Type B pancreatic cell (in vitro differentiated cells): ENCODE results near the gene NEU2. TPM values are rescaled to one million over a fixed set of nuclear protein-coding genes. Genes with fewer than 3 reads are reported as not detected.

Experiments
- DNase-seq: peaks from one replicate; pipeline ENCODE4 v3.0.0; 2021; ENCODE audit warnings: mixed read lengths; ENCODE audit not compliant: unreplicated experiment; ENCODE audit errors: extremely low spot score
- H3K27ac Mint-ChIP-seq: 2 replicates; pipeline ENCODE4 v1.8.0; 2021; ENCODE audit warnings: mild to moderate bottlenecking, mixed read lengths
- H3K27me3 Mint-ChIP-seq: 2 replicates; pipeline ENCODE4 v1.8.0; 2021; ENCODE audit warnings: mixed read lengths
- H3K36me3 Mint-ChIP-seq: 2 replicates; pipeline ENCODE4 v1.8.0; 2021; ENCODE audit warnings: mixed read lengths
- H3K4me1 Mint-ChIP-seq: one replicate; pipeline ENCODE4 v1.8.0; 2021; ENCODE audit warnings: mixed read lengths; ENCODE audit not compliant: unreplicated experiment
- H3K4me3 Mint-ChIP-seq: 2 replicates; pipeline ENCODE4 v1.8.0; 2021; ENCODE audit warnings: mild to moderate bottlenecking, mixed read lengths
- H3K9me3 Mint-ChIP-seq: 2 replicates; pipeline ENCODE4 v1.8.0; 2021; ENCODE audit warnings: mixed read lengths
- CTCF ChIP-seq: fragments of 200-600 bp; sonication (generic); conservative IDR thresholded peaks from 2 replicates; pipeline ENCODE4 v1.5.0; 2021; ENCODE audit warnings: antibody characterized with exemption, mild to moderate bottlenecking
- total RNA-seq: library from RNA; stranded (reverse); gene quantifications from 2 replicates; pipeline ENCODE4 v1.2.1, GENCODE V29; 2021; ENCODE audit warnings: low replicate concordance

NEU2 gene
- total RNA-seq, 1 donor from 2014 or later = not detected

- no peak for DNase-seq
- peak; percentile 59 for TF ChIP-seq CTCF
- Mint-ChIP-seq H3K4me1 (peaks cover 4% of the 10 kb centered on the region), H3K9me3 (no peaks in the 10 kb centered on the region), H3K27me3 (no peaks in the 10 kb centered on the region), H3K36me3 (no peaks in the 10 kb centered on the region), H3K27ac (no peak overlapping the region), H3K4me3 (no peak overlapping the region)
Measured at GRCh38 chr2:233061591-233062450, 29.3 kb downstream of the NEU2 start.

GRCh38 chr2:233062451-233062850 is 30.0 kb downstream of the NEU2 start:
- Mint-ChIP-seq H3K36me3 (no peaks in the 10 kb centered on the region), H3K27me3 (no peaks in the 10 kb centered on the region), H3K9me3 (no peaks in the 10 kb centered on the region), H3K4me1 (peaks cover 4% of the 10 kb centered on the region), H3K4me3 (no peak overlapping the region), H3K27ac (no peak overlapping the region)
- DNase-seq = no peak
- TF ChIP-seq CTCF = no peak

- no peaks in the 10 kb centered on the region for H3K27me3 Mint-ChIP-seq
- H3K9me3 Mint-ChIP-seq = no peaks in the 10 kb centered on the region
- H3K4me3 Mint-ChIP-seq = no peak overlapping the region
- H3K27ac Mint-ChIP-seq = no peak overlapping the region
- peaks cover 4% of the 10 kb centered on the region for H3K4me1 Mint-ChIP-seq
- no peak for TF ChIP-seq CTCF
- DNase-seq = no peak
- H3K36me3 Mint-ChIP-seq = no peaks in the 10 kb centered on the region
Measured at GRCh38 chr2:233062946-233063268, 30.4 kb downstream of the NEU2 start.

- no peak overlapping the region for H3K4me3 Mint-ChIP-seq
- H3K27ac Mint-ChIP-seq = no peak overlapping the region
- H3K27me3 Mint-ChIP-seq = no peaks in the 10 kb centered on the region
- H3K9me3 Mint-ChIP-seq = no peaks in the 10 kb centered on the region
- peaks cover 4% of the 10 kb centered on the region for H3K4me1 Mint-ChIP-seq
- TF ChIP-seq CTCF = peak; percentile 31
- H3K36me3 Mint-ChIP-seq = no peaks in the 10 kb centered on the region
- DNase-seq = no peak
Measured at GRCh38 chr2:233063269-233063975, 30.9 kb downstream of the NEU2 start.

GRCh38 chr2:233063976-233064411 is 31.5 kb downstream of the NEU2 start:
- Mint-ChIP-seq H3K4me1 (peaks cover 4% of the 10 kb centered on the region), H3K4me3 (no peak overlapping the region), H3K27me3 (no peaks in the 10 kb centered on the region), H3K9me3 (no peaks in the 10 kb centered on the region), H3K27ac (no peak overlapping the region), H3K36me3 (no peaks in the 10 kb centered on the region)
- TF ChIP-seq CTCF = no peak
- no peak for DNase-seq
